HG02884 (cell line): ENCODE data around the gene GASK1A.
"Not testable (repeated sequence)": the region's sequence is repeated elsewhere in the genome, so short reads cannot be mapped to it uniquely, and the experiment has no call there.

Experiments
- ATAC-seq: cut with Tn5 transposase; IDR thresholded peaks from one replicate; pipeline ENCODE4 v1.9.1; 2021; ENCODE audit warnings: mild to moderate bottlenecking, moderate library complexity; ENCODE audit not compliant: unreplicated experiment

The GASK1A gene

GRCh38 chr3:42979044-42979972 lies at the start of gene GASK1A:
TSS of gene GASK1A (plus strand) at chr3:42979311. CDS start at chr3:42979643, 332 bp downstream.
- ATAC-seq: no peak

- no peak for ATAC-seq
These were observed 45.0 kb upstream of the GASK1A start for GRCh38 chr3:42934111-42934510.

GRCh38 chr3:42934910-42935309 lies 44.2 kb upstream of the GASK1A start:
- ATAC-seq: no peak

- no peak for ATAC-seq
These were observed 43.6 kb upstream of the GASK1A start for GRCh38 chr3:42935472-42935871.

GRCh38 chr3:42936157-42936981 lies 42.7 kb upstream of the GASK1A start:
- no peak for ATAC-seq

- no peak for ATAC-seq
These were observed 41.8 kb upstream of the GASK1A start for GRCh38 chr3:42937334-42937733.

- no peak for ATAC-seq
These were observed 36.4 kb upstream of the GASK1A start for GRCh38 chr3:42942693-42943092.

- ATAC-seq: no peak
These were observed 33.1 kb upstream of the GASK1A start for GRCh38 chr3:42946050-42946449.

GRCh38 chr3:42957573-42957972 lies 21.5 kb upstream of the GASK1A start:
- ATAC-seq: no peak

- ATAC-seq: no peak
These were observed 18.8 kb upstream of the GASK1A start for GRCh38 chr3:42960282-42960681.

- no peak for ATAC-seq
These were observed 18.3 kb upstream of the GASK1A start for GRCh38 chr3:42960786-42961185.

GRCh38 chr3:42961633-42962032 lies 17.5 kb upstream of the GASK1A start:
- no peak for ATAC-seq

GRCh38 chr3:42963269-42963668 lies 15.8 kb upstream of the GASK1A start:
- no peak for ATAC-seq

GRCh38 chr3:42964266-42964665 lies 14.8 kb upstream of the GASK1A start:
- ATAC-seq: no peak

GRCh38 chr3:42970557-42970956 lies 8.6 kb upstream of the GASK1A start:
- no peak for ATAC-seq

- no peak for ATAC-seq
These were observed 7.9 kb upstream of the GASK1A start for GRCh38 chr3:42970976-42971772.

GRCh38 chr3:42974906-42975305 lies 4.2 kb upstream of the GASK1A start:
- not testable (repeated sequence) for ATAC-seq

- ATAC-seq: no peak
These were observed 3.7 kb upstream of the GASK1A start for GRCh38 chr3:42975456-42975855.

- no peak for ATAC-seq
These were observed 3.2 kb upstream of the GASK1A start for GRCh38 chr3:42975955-42976354.

- no peak for ATAC-seq
These were observed 1.1 kb downstream of the GASK1A start for GRCh38 chr3:42980209-42980608.

GRCh38 chr3:42980909-42981308 lies 1.8 kb downstream of the GASK1A start:
- no peak for ATAC-seq
